H1 (cell line): ENCODE measurements around the gene GABBR1.

Experiments used
- CEBPB ChIP-seq: IDR thresholded peaks from 2 replicates; pipeline ENCODE4 v1.6.1; 2012; ENCODE audit warnings: low read depth, low read length
- HDAC6 ChIP-seq: IDR thresholded peaks from one replicate; pipeline ENCODE4 v1.7.1; 2012; ENCODE audit warnings: low read depth, mild to moderate bottlenecking, inconsistent platforms, low read length, moderate library complexity
- JUND ChIP-seq: IDR thresholded peaks from 2 replicates; pipeline ENCODE4 v1.6.1; 2011; ENCODE audit warnings: mild to moderate bottlenecking, improper control_type of control experiment, low read length
- KDM5A ChIP-seq: fragments of 200-600 bp; IDR thresholded peaks from 2 replicates; pipeline ENCODE4 v1.7.1; 2012; ENCODE audit warnings: mild to moderate bottlenecking, low read length, inconsistent platforms, mixed read lengths
- MAFK ChIP-seq: IDR thresholded peaks from 2 replicates; pipeline ENCODE4 v1.6.1; 2012; ENCODE audit warnings: low read depth, mild to moderate bottlenecking, improper control_type of control experiment, low read length
- POLR2A ChIP-seq, 2 experiments: IDR thresholded peaks; 1 replicate in 1 of 2; 2 replicates in 1 of 2; pipeline ENCODE4 v1.6.1; 2011; ENCODE audit warnings: low read depth in 2 of 2, low read length in 2 of 2, mild to moderate bottlenecking in 2 of 2; ENCODE audit errors: control extremely low read depth in 1 of 2
- POLR2AphosphoS5 ChIP-seq: IDR thresholded peaks from 2 replicates; pipeline ENCODE4 v1.6.1; 2011; ENCODE audit warnings: low read depth, low read length
- SP1 ChIP-seq: IDR thresholded peaks from 2 replicates; pipeline ENCODE4 v1.6.1; 2011; ENCODE audit warnings: low read depth, low read length
- TAF1 ChIP-seq: IDR thresholded peaks from 2 replicates; pipeline ENCODE4 v1.6.1; 2011; ENCODE audit warnings: mild to moderate bottlenecking, low read depth, low read length
- TEAD4 ChIP-seq: IDR thresholded peaks from 2 replicates; pipeline ENCODE4 v1.6.1; 2012; ENCODE audit warnings: low read depth, low read length, inconsistent platforms, mixed read lengths
- TF ChIP-seq, protein P1 (sequence below), 3 experiments: IDR thresholded peaks; 1 replicate in 2 of 3; 2 replicates in 1 of 3; pipeline versions ENCODE4 v1.5.1 to v1.6.1; 2011; ENCODE audit warnings: low read length in 3 of 3, mild to moderate bottlenecking in 3 of 3, inconsistent platforms in 2 of 3, low read depth in 1 of 3, moderate library complexity in 1 of 3; ENCODE audit not compliant: insufficient read depth in 1 of 3; ENCODE audit errors: control extremely low read depth in 1 of 3
- TF ChIP-seq, protein P2 (sequence below): IDR thresholded peaks from 2 replicates; pipeline ENCODE4 v1.6.1; 2011; ENCODE audit warnings: low read length, improper control_type of control experiment

DNA sequence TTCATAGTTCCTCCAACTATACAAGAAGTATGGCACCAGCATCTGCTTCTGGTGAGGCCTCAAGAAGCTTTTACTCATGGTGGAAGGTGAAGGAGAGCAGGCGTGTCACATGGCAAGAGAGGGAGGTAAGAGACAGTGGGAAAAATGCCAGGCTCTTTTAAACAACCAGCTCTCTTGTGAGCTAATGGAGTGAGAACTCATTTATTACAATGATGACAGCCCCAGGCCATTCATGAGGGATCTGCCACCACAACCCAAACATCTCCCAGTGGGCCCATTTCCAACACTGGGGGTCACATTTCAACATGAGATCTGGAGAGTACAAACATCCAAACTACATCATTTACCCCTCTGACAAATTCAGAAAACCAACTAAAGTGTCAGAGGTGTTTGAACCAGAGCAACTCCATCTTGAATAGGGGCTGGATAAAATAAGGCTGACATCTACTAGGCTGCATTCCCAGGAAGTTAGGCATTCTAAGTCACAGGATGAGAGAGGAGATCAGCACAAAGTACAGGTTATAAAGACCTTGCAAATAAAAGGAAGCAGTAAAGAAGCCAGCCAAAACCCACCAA lies 71.3 kb downstream of the GABBR1 start:
- TF ChIP-seq POLR2A (IDR thresholded peaks at IDR 0.05; ENCODE audit: control extremely low read depth in 1 of 2, low read depth in 2 of 2, low read length in 2 of 2), result no peak
- no peak for TF ChIP-seq TEAD4
- TF ChIP-seq, protein P1, sequence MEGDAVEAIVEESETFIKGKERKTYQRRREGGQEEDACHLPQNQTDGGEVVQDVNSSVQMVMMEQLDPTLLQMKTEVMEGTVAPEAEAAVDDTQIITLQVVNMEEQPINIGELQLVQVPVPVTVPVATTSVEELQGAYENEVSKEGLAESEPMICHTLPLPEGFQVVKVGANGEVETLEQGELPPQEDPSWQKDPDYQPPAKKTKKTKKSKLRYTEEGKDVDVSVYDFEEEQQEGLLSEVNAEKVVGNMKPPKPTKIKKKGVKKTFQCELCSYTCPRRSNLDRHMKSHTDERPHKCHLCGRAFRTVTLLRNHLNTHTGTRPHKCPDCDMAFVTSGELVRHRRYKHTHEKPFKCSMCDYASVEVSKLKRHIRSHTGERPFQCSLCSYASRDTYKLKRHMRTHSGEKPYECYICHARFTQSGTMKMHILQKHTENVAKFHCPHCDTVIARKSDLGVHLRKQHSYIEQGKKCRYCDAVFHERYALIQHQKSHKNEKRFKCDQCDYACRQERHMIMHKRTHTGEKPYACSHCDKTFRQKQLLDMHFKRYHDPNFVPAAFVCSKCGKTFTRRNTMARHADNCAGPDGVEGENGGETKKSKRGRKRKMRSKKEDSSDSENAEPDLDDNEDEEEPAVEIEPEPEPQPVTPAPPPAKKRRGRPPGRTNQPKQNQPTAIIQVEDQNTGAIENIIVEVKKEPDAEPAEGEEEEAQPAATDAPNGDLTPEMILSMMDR (IDR thresholded peaks at IDR 0.05; ENCODE audit: control extremely low read depth in 1 of 3, insufficient read depth in 1 of 3, low read depth in 1 of 3, low read length in 3 of 3), result no peak
- TF ChIP-seq HDAC6, result no peak
- no peak for TF ChIP-seq CEBPB
- no peak for TF ChIP-seq SP1
- TF ChIP-seq MAFK, result no peak
- TF ChIP-seq KDM5A, result no peak
- TF ChIP-seq, protein P2, sequence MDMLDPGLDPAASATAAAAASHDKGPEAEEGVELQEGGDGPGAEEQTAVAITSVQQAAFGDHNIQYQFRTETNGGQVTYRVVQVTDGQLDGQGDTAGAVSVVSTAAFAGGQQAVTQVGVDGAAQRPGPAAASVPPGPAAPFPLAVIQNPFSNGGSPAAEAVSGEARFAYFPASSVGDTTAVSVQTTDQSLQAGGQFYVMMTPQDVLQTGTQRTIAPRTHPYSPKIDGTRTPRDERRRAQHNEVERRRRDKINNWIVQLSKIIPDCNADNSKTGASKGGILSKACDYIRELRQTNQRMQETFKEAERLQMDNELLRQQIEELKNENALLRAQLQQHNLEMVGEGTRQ, result no peak
- no peak for TF ChIP-seq TAF1
- TF ChIP-seq JUND, result no peak
- no peak for TF ChIP-seq POLR2AphosphoS5
